ENCODE measurements around the gene GPS2. TPM values are rescaled to one million over a fixed set of nuclear protein-coding genes. Genes with fewer than 3 reads are reported as not detected.
A peak's percentile ranks its signal among the peaks of the same experiment; 100 is the strongest.

Gene GPS2
- total RNA-seq, 1 donor: 70.3 TPM

- no peak for DNase-seq (ENCODE audit: low read depth in 2 of 3, low spot score in 2 of 3)
Measured at GRCh38 chr17:7321466-7321865, 6.3 kb upstream of the GPS2 start.

GRCh38 chr17:7318121-7318860 is 3.1 kb upstream of the GPS2 start:
- no peak for DNase-seq (ENCODE audit: low read depth in 2 of 3, low spot score in 2 of 3)

GRCh38 chr17:7317161-7317803 is 2.1 kb upstream of the GPS2 start:
- no peak for DNase-seq (ENCODE audit: low read depth in 2 of 3, low spot score in 2 of 3)

- DNase-seq (ENCODE audit: low read depth in 2 of 3, low spot score in 2 of 3): no peak
Measured at GRCh38 chr17:7315570-7316235, 543 bp upstream of the GPS2 start.

- DNase-seq (ENCODE audit: low read depth in 2 of 3, low spot score in 2 of 3): no peak
Measured at GRCh38 chr17:7313890-7314718, 1.1 kb downstream of the GPS2 start.

- peak in 1 of 3 donors; percentile 37 for DNase-seq (ENCODE audit: low read depth in 2 of 3, low spot score in 2 of 3)
Measured at GRCh38 chr17:7313088-7313889, 1.9 kb downstream of the GPS2 start.

GRCh38 chr17:7312432-7313087 is 2.6 kb downstream of the GPS2 start:
- DNase-seq (ENCODE audit: low read depth in 2 of 3, low spot score in 2 of 3): no peak

- no peak for DNase-seq (ENCODE audit: low read depth in 2 of 3, low spot score in 2 of 3)
Measured at GRCh38 chr17:7311110-7311705, 4.0 kb downstream of the GPS2 start.

- no peak for DNase-seq (ENCODE audit: low read depth in 2 of 3, low spot score in 2 of 3)
Measured at GRCh38 chr17:7309628-7310027, 5.5 kb downstream of the GPS2 start.

- DNase-seq (ENCODE audit: low read depth in 2 of 3, low spot score in 2 of 3): peak; percentile 76 to 95 (median 95)
Measured at GRCh38 chr17:7308625-7309433, 6.3 kb downstream of the GPS2 start.

- peak; percentile 40 to 44 (median 43) for DNase-seq (ENCODE audit: low read depth in 2 of 3, low spot score in 2 of 3)
Measured at GRCh38 chr17:7307686-7308624, 7.2 kb downstream of the GPS2 start.

- peak; percentile 100 for DNase-seq (ENCODE audit: low read depth in 2 of 3, low spot score in 2 of 3)
Measured at GRCh38 chr17:7306911-7307685, 8.1 kb downstream of the GPS2 start, which contains the start of gene EIF5A. Gene EIF5A, plus strand, starts transcription at chr17:7307628. Its CDS starts 2,008 bp downstream, at chr17:7309636.

- no peak for DNase-seq (ENCODE audit: low read depth in 2 of 3, low spot score in 2 of 3)
Measured at GRCh38 chr17:7304179-7304578, 11.0 kb downstream of the GPS2 start.

- DNase-seq (ENCODE audit: low read depth in 2 of 3, low spot score in 2 of 3): peak in 2 of 3 donors; percentile 63 to 72
Measured at GRCh38 chr17:7296189-7296861, 18.8 kb downstream of the GPS2 start.

GRCh38 chr17:7295230-7296180 is 19.7 kb downstream of the GPS2 start:
- DNase-seq (ENCODE audit: low read depth in 2 of 3, low spot score in 2 of 3): peak in 1 of 3 donors; percentile 13

Data from hematopoietic multipotent progenitor cell (in vitro differentiated cells).